CD4-positive, alpha-beta T cell (primary cell): ENCODE measurements around the gene RETREG1. TPM values are rescaled to one million over a fixed set of nuclear protein-coding genes. Genes with fewer than 3 reads are reported as not detected.
"Not testable (repeated sequence)": the region's sequence is repeated elsewhere in the genome, so short reads cannot be mapped to it uniquely, and the experiment has no call there.

Source experiments
- ATAC-seq: fragments of 200-7000 bp; cut with Tn5 transposase; one replicate; pipeline ENCODE4 v1.10.0; 2022; ENCODE audit warnings: mild to moderate bottlenecking; ENCODE audit not compliant: poor library complexity
- CTCF ChIA-PET: fragments of 350-600 bp; sonication (Branson Sonifier 250); formaldehyde crosslinking; loops from one replicate; lab custom pipeline; 2021; ENCODE audit warnings: antibody characterized with exemption, inconsistent platforms; lab: Charles Lee
- POLR2A ChIA-PET: fragments of 350-600 bp; sonication (Branson Sonifier 250); formaldehyde crosslinking; loops from one replicate; lab custom pipeline; 2021; ENCODE audit warnings: antibody characterized with exemption, inconsistent platforms; lab: Charles Lee
- DNase-seq, 14 experiments: peaks; one replicate each; pipeline ENCODE4 v3.0.0-alpha.2; 2013 to 2020; ENCODE audit warnings: mixed read lengths in 2 of 14
- H3K27ac ChIP-seq, 2 donors: one replicate each; pipeline versions ENCODE4 v1.5.1 to v1.7.0; 2013; ENCODE audit warnings: low read length in 2 of 2, low read depth in 1 of 2, mild to moderate bottlenecking in 1 of 2
- H3K27me3 ChIP-seq, 2 experiments: 1 replicate in 1 of 2; 2 replicates in 1 of 2; pipeline versions ENCODE4 v1.6.1 to v1.7.0; 2013; ENCODE audit warnings: low read length in 2 of 2, control low read depth in 1 of 2, mild to moderate bottlenecking in 1 of 2, moderate library complexity in 1 of 2; ENCODE audit not compliant: insufficient read depth in 2 of 2, control insufficient read depth in 1 of 2
- H3K36me3 ChIP-seq: one replicate; pipeline ENCODE4 v1.6.1; 2013; ENCODE audit warnings: low read length, control low read depth; ENCODE audit not compliant: insufficient read depth
- H3K4me1 ChIP-seq: one replicate; pipeline ENCODE4 v1.6.1; 2013; ENCODE audit warnings: low read length, control low read depth; ENCODE audit not compliant: insufficient read depth
- H3K4me3 ChIP-seq: one replicate; pipeline ENCODE4 v1.5.1; 2013; ENCODE audit warnings: mild to moderate bottlenecking, low read length, moderate library complexity
- H3K9me3 ChIP-seq, 2 experiments: 1 replicate in 1 of 2; 2 replicates in 1 of 2; pipeline versions ENCODE4 v1.6.1 to v1.7.0; 2013; ENCODE audit warnings: low read length in 2 of 2, mild to moderate bottlenecking in 2 of 2, control low read depth in 1 of 2, moderate library complexity in 1 of 2; ENCODE audit not compliant: control insufficient read depth in 1 of 2, insufficient read depth in 1 of 2
- H3K27ac Mint-ChIP-seq: one replicate; pipeline ENCODE4 v1.8.0; 2020; ENCODE audit warnings: mixed read lengths
- H3K27me3 Mint-ChIP-seq: one replicate; pipeline ENCODE4 v1.8.0; 2021; ENCODE audit warnings: mixed read lengths
- H3K36me3 Mint-ChIP-seq: one replicate; pipeline ENCODE4 v1.8.0; 2021; ENCODE audit warnings: low read depth, mixed read lengths
- H3K4me1 Mint-ChIP-seq: one replicate; pipeline ENCODE4 v1.8.0; 2021; ENCODE audit warnings: low read depth, mixed read lengths
- H3K4me3 Mint-ChIP-seq: one replicate; pipeline ENCODE4 v1.8.0; 2020; ENCODE audit warnings: mild to moderate bottlenecking, mixed read lengths
- H3K9me3 Mint-ChIP-seq: one replicate; pipeline ENCODE4 v1.8.0; 2020; ENCODE audit warnings: mixed read lengths
- CTCF ChIP-seq: fragments of 200-600 bp; IDR thresholded peaks from one replicate; pipeline ENCODE4 v1.8.0; 2022; ENCODE audit warnings: antibody characterized with exemption, mild to moderate bottlenecking
- intact Hi-C, 2 experiments: fragments of 100-400 bp; cut with DNase I in 1 of 2; cut with micrococcal nuclease in 1 of 2; formaldehyde crosslinking; loops; one replicate each; pipeline versions ENCODE4 v1.15.1 to v1.9.0; 2023 to 2025; cut with DNase I, micrococcal nuclease
- total RNA-seq, 174 experiments: library from RNA in 2 of 174; stranded (reverse) in 2 of 174; gene quantifications; one replicate each; pipeline ENCODE4 v1.2.3 and lab custom pipeline; 2021 to 2026

Gene RETREG1
- total RNA-seq, 2 experiments from 2014 or later: 68.9 to 69.7 TPM

DNA sequence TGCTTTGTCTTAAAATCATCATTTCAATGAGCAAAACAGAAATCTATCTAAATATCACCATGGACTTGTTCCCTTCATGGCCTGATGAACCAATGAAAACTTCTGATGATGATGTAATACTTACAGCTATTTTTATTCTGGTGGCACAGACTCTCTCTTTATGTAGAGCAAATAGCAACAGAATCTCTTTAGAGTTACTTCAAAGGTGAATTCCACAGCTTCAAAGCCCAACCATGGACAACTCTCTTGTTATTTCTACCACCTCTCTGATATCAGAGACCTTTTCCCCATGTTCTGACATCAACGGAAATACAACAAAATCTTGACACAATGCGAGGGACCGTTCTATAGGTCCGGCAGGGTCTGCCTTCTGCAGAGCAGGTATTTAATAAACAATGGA, 70.1 kb downstream of the RETREG1 start:
- Histone ChIP-seq H3K4me1 (peaks cover 15% of the 10 kb centered on the region), H3K36me3 (no peaks in the 10 kb centered on the region), H3K27me3 (no peaks in the 10 kb centered on the region), H3K4me3 (no peak overlapping the region), H3K27ac (no peak overlapping the region), H3K9me3 (no peaks in the 10 kb centered on the region)
- H3K9me3 Mint-ChIP-seq: no peaks in the 10 kb centered on the region
- H3K27ac Mint-ChIP-seq: no peak overlapping the region
- no peak for DNase-seq
- intact Hi-C loops: loop anchor here in 1 of 2 experiments (5.0 kb wide), 1 partner anchor 54 kb away; no protein-coding TSS in a partner anchor
- CTCF ChIA-PET: interaction anchor here (1.1 kb wide), 1 partner anchor 12 kb away, joined by 3 read pairs; no protein-coding TSS in a partner anchor
- H3K4me1 Mint-ChIP-seq: peaks cover 77% of the 10 kb centered on the region
- H3K27me3 Mint-ChIP-seq: no peaks in the 10 kb centered on the region
- TF ChIP-seq CTCF: no peak
- no peak for ATAC-seq
- POLR2A ChIA-PET: no interaction called here
- no peak overlapping the region for H3K4me3 Mint-ChIP-seq
- peaks cover 25% of the 10 kb centered on the region for H3K36me3 Mint-ChIP-seq

DNA sequence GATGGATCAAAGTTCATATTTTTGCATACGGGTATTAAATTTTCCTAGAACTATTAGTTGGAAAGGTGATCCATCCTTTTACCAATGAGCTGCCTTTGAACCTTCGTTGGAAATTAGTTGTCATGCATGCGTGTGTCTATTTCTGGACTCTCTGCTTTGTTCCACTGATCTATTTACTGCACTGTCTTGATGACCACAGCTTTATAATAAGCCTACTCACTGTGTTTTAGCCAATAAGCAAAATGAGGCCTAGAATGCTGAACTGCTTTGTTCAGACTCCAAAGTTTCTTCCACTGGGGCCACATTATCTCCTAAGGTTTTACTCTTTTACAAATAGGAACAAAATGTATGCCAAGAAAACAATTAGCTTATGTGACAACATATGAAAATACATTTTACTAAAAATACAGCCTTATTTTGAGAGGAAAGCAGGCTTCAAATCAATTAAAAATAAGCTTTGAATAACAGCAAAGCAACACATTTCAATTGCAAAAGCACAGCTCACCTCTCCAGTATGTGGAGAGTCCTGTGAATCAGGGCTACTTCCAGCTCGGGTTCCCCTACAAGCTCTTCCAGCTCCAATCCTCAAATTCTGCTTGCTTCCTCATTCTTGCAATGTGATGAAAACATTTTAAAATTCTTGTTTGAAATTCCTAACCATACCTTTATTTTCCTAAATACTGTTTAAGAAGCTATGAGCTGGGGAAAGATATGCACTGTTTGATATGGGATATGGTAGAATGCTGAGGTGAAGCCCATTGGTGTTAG, 72.0 kb downstream of the RETREG1 start:
- no peaks in the 10 kb centered on the region for H3K27me3 ChIP-seq
- Mint-ChIP-seq H3K27ac (no peak overlapping the region), H3K36me3 (peaks cover 25% of the 10 kb centered on the region), H3K27me3 (no peaks in the 10 kb centered on the region), H3K4me3 (no peak overlapping the region), H3K4me1 (peaks cover 79% of the 10 kb centered on the region), H3K9me3 (no peaks in the 10 kb centered on the region)
- no peaks in the 10 kb centered on the region for H3K9me3 ChIP-seq
- DNase-seq (no peak), ATAC-seq (no peak)
- H3K27ac ChIP-seq: no peak overlapping the region
- POLR2A ChIA-PET: interaction anchor here (1.0 kb wide), 1 partner anchor 74 kb away, joined by 5 read pairs; no protein-coding TSS in a partner anchor
- peaks cover 19% of the 10 kb centered on the region for H3K4me1 ChIP-seq
- H3K36me3 ChIP-seq: no peaks in the 10 kb centered on the region
- TF ChIP-seq CTCF: no peak
- no peak overlapping the region for H3K4me3 ChIP-seq
- intact Hi-C loops: loop anchor here in 1 of 2 experiments (5.0 kb wide), 1 partner anchor 52 kb away; no protein-coding TSS in a partner anchor
- CTCF ChIA-PET: no interaction called here

DNA sequence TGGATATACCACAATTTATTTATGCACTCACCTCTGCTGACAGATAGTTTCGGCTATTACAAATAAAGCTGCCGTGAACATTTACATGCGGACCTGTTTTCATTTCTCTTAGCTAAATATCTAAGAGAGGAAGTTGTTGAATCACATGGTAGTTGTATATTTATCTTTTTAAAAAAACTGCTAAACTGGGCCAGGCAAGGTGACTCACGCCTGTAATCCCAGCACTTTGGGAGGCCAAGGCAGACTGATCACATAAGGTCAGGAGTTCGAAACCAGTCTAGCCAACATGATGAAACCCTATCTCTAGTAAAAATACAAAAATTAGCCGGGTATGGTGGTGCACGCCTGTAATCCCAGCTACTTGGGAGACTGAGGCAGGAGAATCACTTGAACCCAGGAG, 73.6 kb downstream of the RETREG1 start:
- Mint-ChIP-seq H3K4me1 (peaks cover 80% of the 10 kb centered on the region), H3K27ac (peak overlapping the region; percentile 21), H3K36me3 (peaks cover 38% of the 10 kb centered on the region)
- intact Hi-C loops, H3K27me3 Mint-ChIP-seq, H3K9me3 ChIP-seq, H3K36me3 ChIP-seq, H3K27me3 ChIP-seq, POLR2A ChIA-PET, DNase-seq, CTCF ChIA-PET, H3K4me3 ChIP-seq, ATAC-seq, H3K4me3 Mint-ChIP-seq, H3K27ac ChIP-seq, H3K9me3 Mint-ChIP-seq: not testable (repeated sequence)
- H3K4me1 ChIP-seq: peaks cover 19% of the 10 kb centered on the region
